Central memory CD8-positive, alpha-beta T cell (primary cell): ENCODE results near the gene AHNAK2.

Source experiments
- ATAC-seq: fragments of 150-1000 bp; cut with Tn5 transposase; replicated peaks from 2 replicates; pipeline ENCODE4 v1.10.0; 2022; ENCODE audit warnings: mild to moderate bottlenecking, moderate FRiP score, moderate number of reproducible peaks; ENCODE audit not compliant: poor library complexity, severe bottlenecking; ENCODE audit errors: extremely low read depth
- DNase-seq, 2 donors: peaks; one replicate each; pipeline ENCODE4 v3.0.0; 2021; ENCODE audit warnings: low spot score in 2 of 2
- H3K27ac Mint-ChIP-seq: one replicate; pipeline ENCODE4 v1.8.0; 2022; ENCODE audit warnings: low read depth, mild to moderate bottlenecking, moderate library complexity, mixed read lengths
- H3K27me3 Mint-ChIP-seq: one replicate; pipeline ENCODE4 v1.8.0; 2022; ENCODE audit warnings: mixed read lengths
- H3K36me3 Mint-ChIP-seq: one replicate; pipeline ENCODE4 v1.8.0; 2022; ENCODE audit warnings: mild to moderate bottlenecking, moderate library complexity, mixed read lengths; ENCODE audit not compliant: insufficient read depth
- H3K4me1 Mint-ChIP-seq: one replicate; pipeline ENCODE4 v1.8.0; 2022; ENCODE audit warnings: mixed read lengths
- H3K4me3 Mint-ChIP-seq: one replicate; pipeline ENCODE4 v1.8.0; 2022; ENCODE audit warnings: mild to moderate bottlenecking, moderate library complexity, mixed read lengths
- H3K9me3 Mint-ChIP-seq: one replicate; pipeline ENCODE4 v1.8.0; 2022; ENCODE audit warnings: mixed read lengths

The AHNAK2 gene

GRCh38 chr14:104931771-104932675 is 46.2 kb downstream of the AHNAK2 start:
- H3K4me3 Mint-ChIP-seq: peak overlapping the region; percentile 54

DNA sequence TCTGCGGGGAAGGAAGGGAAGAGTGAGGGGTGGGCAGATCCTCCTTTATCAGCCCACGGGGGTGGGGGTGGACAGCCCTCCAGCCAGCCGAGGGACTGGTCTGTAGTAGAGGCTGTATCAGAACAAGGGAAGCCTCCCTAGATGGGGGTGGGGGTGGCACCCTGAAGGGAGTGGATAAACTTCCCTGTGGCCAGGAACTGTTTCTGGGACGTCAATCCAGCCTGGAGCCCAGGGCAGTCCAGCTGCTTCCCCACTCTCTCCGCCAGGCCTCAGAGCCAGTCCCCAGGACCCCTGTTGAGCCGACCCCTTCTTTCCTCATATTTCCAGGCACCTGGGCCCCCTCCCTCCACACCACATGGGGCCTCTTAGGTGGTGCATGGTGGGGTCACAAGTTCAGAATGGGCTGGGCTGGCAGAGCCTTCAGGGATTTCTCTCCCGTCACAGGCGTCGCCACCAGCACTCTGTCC is 46.8 kb downstream of the AHNAK2 start:
- peaks cover 26% of the 10 kb centered on the region for H3K27me3 Mint-ChIP-seq
- H3K9me3 Mint-ChIP-seq: no peaks in the 10 kb centered on the region
- peaks cover 4% of the 10 kb centered on the region for H3K36me3 Mint-ChIP-seq
- H3K4me3 Mint-ChIP-seq: no peak overlapping the region
- H3K27ac Mint-ChIP-seq: no peak overlapping the region
- peaks cover 5% of the 10 kb centered on the region for H3K4me1 Mint-ChIP-seq
- ATAC-seq (no peak), DNase-seq (no peak)

More at GRCh38 chr14:104931771-104932675, 46.2 kb downstream of the AHNAK2 start:
- no peak for DNase-seq
- H3K27me3 Mint-ChIP-seq: peaks cover 26% of the 10 kb centered on the region
- H3K36me3 Mint-ChIP-seq: peaks cover 4% of the 10 kb centered on the region
- no peak overlapping the region for H3K27ac Mint-ChIP-seq
- no peak for ATAC-seq
- no peaks in the 10 kb centered on the region for H3K9me3 Mint-ChIP-seq
- H3K4me1 Mint-ChIP-seq: peaks cover 5% of the 10 kb centered on the region

DNA sequence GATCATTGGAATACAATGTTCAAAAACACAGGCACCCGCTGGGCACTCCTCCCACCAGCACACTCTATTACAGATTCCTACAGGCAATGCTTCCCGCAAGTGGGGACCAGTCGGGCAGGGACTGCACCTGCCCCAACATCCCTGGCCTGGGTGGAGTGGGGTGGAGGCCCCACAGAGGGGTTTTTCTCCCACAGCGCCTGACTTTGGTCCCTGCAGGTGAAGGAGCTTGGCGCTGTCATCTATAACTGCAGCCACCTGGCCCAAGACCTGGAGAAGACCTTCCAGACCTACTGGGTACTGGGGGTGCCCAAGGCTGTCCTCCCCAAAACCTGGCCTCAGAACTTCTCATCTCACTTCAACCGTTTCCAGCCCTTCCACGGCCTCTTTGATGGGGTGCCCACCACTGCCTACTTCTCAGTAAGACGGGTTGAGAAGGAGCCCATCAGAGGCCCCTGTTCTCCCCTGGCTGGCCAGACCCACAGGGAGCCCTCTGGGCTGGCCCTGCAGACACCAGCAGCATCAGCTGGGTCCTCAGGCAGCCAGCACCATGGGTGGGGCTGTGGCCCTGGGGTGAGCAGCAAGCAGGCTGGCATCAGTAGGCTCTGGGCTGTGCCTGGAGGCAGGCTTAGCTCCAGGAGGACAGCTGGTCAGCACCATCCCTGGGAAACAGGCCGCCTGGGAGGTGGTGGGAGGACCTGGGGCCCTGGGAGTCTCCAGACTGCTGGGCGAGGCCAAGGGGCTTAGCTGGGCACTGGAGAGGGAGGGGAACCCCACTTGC is 47.5 kb downstream of the AHNAK2 start:
- peaks cover 5% of the 10 kb centered on the region for H3K4me1 Mint-ChIP-seq

DNA sequence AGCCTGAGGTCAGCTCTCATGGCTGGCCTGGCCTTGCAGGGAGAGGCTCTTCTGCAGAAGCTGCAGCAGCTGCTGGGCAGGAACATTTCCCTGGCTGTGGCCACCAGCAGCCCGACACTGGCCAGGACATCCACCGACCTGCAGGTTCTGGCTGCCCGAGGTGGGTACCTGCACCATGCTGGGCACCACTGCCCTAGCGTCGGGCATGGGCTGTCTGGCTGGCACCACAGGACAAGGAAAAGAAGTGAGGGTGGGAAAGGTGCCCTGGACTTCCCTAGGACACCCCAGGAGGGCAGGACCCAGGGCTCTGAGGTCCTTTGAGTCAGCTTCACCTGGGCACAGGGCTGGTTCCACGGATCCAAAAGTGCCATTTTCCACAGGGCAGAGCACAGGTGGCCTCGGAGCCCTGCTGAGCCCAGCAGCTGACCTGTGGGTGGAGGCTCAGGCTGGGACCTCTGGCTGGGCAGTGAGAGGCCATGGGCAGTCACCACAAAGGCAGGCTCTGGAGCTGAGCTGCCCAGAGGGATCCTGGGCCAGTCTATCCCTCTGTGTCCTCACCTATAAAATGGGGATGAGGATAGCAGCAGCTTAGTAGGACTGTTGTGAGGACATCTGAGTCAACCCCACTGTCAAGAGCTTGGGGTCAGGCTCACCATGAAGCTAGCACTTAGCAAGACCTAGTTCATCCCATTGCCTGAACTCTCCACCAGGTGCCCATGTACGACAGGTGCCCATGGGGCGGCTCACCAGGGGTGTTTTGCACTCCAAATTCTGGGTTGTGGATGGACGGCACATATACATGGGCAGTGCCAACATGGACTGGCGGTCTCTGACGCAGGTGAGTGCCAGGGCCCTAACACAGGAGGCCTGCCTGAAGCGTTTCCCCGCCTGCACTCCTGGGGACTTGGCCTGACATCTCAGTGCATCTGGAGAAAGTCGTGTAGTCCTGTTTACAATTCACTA is 48.6 kb downstream of the AHNAK2 start:
- DNase-seq (no peak), ATAC-seq (no peak)
- Mint-ChIP-seq H3K4me1 (peaks cover 3% of the 10 kb centered on the region), H3K36me3 (peaks cover 2% of the 10 kb centered on the region), H3K27me3 (peaks cover 16% of the 10 kb centered on the region), H3K9me3 (no peaks in the 10 kb centered on the region), H3K27ac (no peak overlapping the region), H3K4me3 (no peak overlapping the region)

More for the DNA sequence above, 47.5 kb downstream of the AHNAK2 start:
- Mint-ChIP-seq H3K27ac (no peak overlapping the region), H3K36me3 (peaks cover 4% of the 10 kb centered on the region), H3K4me3 (no peak overlapping the region), H3K9me3 (no peaks in the 10 kb centered on the region), H3K27me3 (peaks cover 26% of the 10 kb centered on the region)
- no peak for ATAC-seq
- no peak for DNase-seq

DNA sequence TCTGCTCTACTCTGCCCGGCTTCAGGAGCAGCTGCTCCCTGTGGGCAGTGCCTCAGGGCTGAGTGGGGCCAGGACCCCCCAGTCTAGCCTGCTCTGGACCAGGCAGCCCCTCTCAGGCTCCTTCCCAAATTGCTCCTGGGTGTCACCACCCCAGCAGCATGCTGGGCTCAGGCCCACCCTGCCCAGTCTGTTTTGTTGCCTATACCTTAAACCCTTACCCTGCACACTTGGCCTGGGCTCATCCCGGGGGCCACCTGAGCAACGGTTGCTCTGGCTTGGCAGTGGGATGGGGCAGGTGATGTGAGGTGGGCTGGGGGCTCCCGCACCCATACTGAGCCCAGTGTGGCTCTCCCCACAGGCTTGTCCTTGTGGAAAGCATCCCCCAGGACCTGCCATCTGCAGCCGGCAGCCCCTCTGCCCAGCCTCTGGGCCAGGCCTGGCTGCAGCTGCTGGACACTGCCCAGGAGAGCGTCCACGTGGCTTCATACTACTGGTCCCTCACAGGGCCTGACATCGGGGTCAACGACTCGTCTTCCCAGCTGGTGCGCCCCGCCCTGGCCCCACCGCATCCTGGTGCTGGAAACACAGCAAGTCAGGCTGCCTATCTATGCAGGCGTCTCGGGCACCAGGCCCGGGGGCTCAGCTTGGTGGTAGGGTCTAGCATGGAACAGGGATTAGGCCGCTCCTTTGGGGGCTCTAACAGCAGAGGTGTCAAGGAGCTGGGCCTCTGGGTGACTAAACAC is 49.6 kb downstream of the AHNAK2 start:
- H3K4me3 Mint-ChIP-seq: no peak overlapping the region
- no peaks in the 10 kb centered on the region for H3K9me3 Mint-ChIP-seq
- ATAC-seq: no peak
- no peak overlapping the region for H3K27ac Mint-ChIP-seq
- no peak for DNase-seq
- H3K4me1 Mint-ChIP-seq: no peaks in the 10 kb centered on the region
- H3K27me3 Mint-ChIP-seq: peaks cover 11% of the 10 kb centered on the region
- H3K36me3 Mint-ChIP-seq: peaks cover 1% of the 10 kb centered on the region

DNA sequence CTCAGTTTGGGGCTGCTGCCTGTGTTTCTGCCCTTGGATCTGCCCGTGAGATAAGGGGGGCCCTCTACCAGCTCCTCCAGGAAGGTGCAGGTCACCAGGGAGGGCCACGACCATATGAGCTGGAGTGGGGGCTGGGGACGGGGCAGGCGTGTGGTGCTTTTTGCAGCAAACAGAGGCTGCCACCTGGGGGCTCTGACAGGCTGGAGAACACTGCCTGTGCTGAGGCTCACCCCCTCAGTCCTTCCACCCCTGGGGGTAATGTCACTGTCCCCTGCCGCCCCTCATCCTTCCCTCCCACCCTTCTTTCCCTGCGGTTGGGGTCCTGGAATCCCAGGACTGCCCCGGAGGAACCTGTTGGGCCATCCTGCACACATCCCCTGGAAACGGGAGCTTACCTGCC is 50.3 kb downstream of the AHNAK2 start:
- DNase-seq: no peak
- Mint-ChIP-seq H3K27me3 (peaks cover 11% of the 10 kb centered on the region), H3K27ac (no peak overlapping the region), H3K4me3 (no peak overlapping the region), H3K9me3 (no peaks in the 10 kb centered on the region), H3K4me1 (no peaks in the 10 kb centered on the region), H3K36me3 (no peaks in the 10 kb centered on the region)
- ATAC-seq: no peak

DNA sequence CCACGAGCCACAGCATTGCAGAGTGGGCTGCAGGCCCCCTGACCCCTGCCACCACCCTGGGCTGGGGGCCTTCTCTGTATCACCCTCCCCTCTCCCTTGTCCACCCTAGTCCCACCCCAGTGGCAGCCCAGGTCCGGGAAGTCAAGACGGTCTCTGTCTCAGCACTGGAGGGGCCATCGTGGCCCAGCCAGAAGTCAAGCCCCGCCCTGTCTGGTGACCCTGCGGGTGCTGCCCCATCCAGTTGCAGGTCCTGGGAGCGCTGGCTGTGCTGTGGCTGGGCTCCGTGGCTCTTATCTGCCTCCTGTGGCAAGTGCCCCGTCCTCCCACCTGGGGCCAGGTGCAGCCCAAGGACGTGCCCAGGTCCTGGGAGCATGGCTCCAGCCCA is 50.8 kb downstream of the AHNAK2 start:
- ATAC-seq (no peak), DNase-seq (no peak)
- H3K4me3 Mint-ChIP-seq: no peak overlapping the region
- no peaks in the 10 kb centered on the region for H3K9me3 Mint-ChIP-seq
- H3K27me3 Mint-ChIP-seq: peaks cover 11% of the 10 kb centered on the region
- H3K36me3 Mint-ChIP-seq: no peaks in the 10 kb centered on the region
- no peak overlapping the region for H3K27ac Mint-ChIP-seq
- no peaks in the 10 kb centered on the region for H3K4me1 Mint-ChIP-seq

DNA sequence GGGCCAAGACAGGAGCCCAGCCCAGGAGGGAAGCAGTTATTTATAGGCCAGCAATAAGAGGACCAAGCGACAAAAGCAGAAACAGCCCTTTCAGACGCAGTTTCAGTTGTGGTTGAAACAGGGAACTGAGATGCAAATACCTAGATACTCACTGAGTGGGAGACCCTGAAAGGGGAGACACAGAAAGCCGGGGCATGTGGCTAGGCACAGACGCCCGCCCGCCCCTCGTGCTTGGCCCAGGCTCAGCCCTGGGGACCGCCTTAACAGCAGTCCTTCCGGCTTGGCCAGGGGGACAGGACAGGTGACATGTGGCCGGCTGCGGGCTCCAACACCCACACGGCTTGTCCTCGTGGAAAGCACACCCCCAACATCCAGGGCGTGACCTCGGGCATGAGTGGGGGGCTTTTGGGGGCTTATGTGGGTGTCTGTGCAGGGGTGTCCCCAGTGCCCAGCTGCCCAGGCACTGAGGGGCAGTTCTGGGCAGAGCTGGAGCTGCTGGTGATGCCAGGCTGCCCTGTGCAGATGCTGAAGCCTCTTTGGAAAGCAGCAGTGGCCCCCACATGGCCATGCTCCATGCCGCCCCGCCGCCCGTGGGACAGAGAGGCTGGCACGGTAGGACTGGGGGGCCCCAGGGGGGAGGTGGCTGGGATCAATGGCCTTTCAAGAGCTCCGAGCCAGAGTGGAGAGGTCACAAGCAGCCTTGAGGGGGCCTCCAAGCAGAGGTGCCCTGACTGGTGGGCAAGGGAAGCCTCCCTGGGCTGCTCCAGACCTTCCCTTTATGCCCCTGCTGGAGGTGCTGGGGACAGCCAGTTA is 51.3 kb downstream of the AHNAK2 start:
- Mint-ChIP-seq H3K36me3 (no peaks in the 10 kb centered on the region), H3K9me3 (no peaks in the 10 kb centered on the region), H3K4me1 (no peaks in the 10 kb centered on the region), H3K27me3 (peaks cover 12% of the 10 kb centered on the region), H3K4me3 (no peak overlapping the region), H3K27ac (no peak overlapping the region)
- DNase-seq (no peak), ATAC-seq (peak; percentile 19)

DNA sequence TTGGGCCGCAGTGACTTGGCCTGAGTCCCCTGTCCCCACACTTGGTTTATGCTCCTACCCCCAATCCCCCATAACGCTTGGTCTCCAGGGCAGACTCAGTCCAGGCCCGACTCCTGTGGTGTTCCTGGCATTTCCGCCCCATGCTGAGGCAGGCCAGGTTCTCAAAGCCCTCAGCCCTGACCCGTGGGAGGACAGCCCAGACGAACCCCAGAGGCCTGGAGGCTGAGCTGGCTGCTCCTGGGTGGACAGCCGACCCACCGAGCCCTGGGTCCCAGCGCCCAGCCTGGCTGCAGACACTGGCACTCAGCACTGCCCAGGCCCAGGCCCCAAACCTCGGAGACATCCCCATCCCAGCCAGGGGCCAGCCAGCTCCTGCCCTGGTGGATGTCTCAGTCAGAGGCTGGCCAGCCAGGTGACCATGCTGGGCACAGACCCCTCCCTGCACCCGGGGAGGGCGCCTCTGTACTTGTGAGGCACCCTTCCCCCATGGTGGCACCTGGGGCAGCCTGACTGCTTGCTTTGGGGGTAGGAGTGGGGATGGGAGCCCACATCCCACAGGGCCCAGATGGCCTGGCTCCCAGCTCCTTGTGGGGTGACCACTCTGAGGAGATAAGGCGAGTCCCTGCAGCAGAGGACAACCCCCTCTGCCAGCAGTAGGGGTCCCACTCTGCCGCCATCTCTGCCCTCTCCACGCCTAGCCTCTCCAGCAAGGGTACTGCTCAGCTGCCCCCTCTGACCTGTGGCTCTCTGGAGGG is 52.1 kb downstream of the AHNAK2 start:
- no peak overlapping the region for H3K4me3 Mint-ChIP-seq
- H3K27me3 Mint-ChIP-seq: peaks cover 20% of the 10 kb centered on the region
- DNase-seq (no peak), ATAC-seq (no peak)
- H3K9me3 Mint-ChIP-seq: no peaks in the 10 kb centered on the region
- H3K36me3 Mint-ChIP-seq: no peaks in the 10 kb centered on the region
- no peaks in the 10 kb centered on the region for H3K4me1 Mint-ChIP-seq
- no peak overlapping the region for H3K27ac Mint-ChIP-seq

GRCh38 chr14:104925214-104925854 is 52.8 kb downstream of the AHNAK2 start:
- H3K4me1 Mint-ChIP-seq: no peaks in the 10 kb centered on the region
- ATAC-seq (no peak), DNase-seq (no peak)
- H3K4me3 Mint-ChIP-seq: no peak overlapping the region
- H3K27me3 Mint-ChIP-seq: peaks cover 22% of the 10 kb centered on the region
- no peaks in the 10 kb centered on the region for H3K9me3 Mint-ChIP-seq
- H3K36me3 Mint-ChIP-seq: no peaks in the 10 kb centered on the region
- H3K27ac Mint-ChIP-seq: no peak overlapping the region
